ENCODE data around the gene CNIH2.

Gene CNIH2

DNA sequence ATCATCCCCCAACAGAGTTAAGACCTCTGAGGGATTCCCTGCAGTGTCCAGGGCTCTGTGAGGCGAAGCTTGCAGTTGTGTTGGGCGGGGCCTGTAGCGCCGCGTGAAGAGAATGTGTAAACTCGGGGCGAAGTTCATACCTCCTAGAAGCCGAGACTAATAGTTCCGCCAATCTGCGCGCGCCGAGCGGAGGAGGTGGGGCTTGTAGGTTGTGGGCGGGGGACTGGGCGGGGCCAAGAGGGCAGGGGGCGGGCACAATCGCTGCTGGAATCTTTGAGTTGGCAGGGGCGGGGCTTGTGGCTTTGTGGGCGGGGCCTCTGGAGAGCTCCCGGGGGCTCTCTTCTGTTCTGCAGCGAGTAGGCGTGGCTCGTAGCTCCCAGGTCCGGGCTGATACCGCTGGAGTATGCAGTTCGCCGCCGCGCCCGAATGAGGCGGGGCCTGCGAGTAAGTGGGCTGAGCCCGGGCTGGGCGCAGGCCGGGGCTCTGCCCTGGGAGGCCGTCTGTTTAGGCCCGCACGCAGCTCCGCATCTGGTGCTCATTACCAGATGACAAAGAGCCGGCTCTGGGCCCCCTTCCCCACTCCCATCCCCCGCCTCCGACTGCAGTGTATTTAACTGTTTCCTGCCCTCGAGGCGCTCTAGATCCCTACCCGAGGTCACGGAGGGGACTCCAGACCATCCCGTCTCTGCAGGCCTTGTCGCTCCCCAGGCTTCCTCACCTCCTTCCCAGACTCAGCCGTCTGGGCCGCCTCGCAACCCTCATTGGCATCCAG, 34.8 kb downstream of the CNIH2 start:
- Histone ChIP-seq H4K20me1 (peaks cover 24% of the 10 kb centered on the region), H3K27ac (peak overlapping the region; percentile 91), H3K9me3 (no peaks in the 10 kb centered on the region), H3K4me3 (peak overlapping the region; percentile 73), H3K36me3 (no peaks in the 10 kb centered on the region), H3K4me1 (peaks cover 55% of the 10 kb centered on the region), H3K4me2 (peak overlapping the region; percentile 98), H3K27me3 (no peaks in the 10 kb centered on the region), H3K9ac (peak overlapping the region; percentile 84)
- TF ChIP-seq Cebpa-rat (IDR thresholded peaks at IDR 0.05), result no peak

DNA sequence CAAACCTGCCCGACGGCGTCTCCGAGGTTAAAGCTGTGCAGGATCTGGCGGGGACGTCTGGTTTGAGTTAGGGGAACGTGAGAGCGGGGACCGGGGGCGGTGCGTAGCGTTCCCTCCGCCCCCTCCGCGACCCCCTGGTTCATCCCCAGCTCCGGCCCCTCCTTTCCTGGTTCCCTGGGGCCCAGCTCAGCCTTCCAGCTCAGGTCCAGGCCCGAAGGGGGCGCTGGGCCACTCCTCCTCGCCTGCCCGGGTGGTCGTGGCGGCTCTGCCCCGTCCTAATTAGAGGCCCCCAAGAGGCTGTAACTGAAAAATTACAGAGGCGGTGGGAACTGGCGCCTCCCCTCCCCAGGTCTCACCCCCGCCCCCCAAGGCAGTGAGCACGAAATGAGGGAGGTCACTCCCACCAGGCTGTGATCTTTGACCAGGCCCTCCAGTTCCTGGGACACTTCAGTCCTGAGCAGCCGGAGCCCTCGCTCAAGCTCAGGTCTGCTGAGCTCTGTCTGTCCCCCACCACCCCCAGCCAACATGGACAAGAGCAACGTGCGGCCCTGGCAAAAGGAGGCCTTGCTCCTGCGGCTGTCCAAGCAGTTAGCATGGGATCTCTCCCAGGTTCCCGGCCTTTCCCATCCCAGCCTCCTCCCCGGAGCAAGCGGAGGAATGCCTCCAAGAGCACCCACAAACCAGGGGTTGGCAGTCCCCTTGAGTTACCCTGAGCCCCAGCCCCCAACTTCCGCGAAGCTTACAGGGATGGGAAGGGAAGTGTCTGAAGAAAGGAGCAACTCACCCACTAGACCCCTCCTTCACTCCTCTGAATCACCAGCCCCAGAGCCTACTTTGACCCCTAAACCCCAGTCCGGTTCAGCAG, 35.6 kb downstream of the CNIH2 start:
- Histone ChIP-seq H3K9ac (peak overlapping the region; percentile 84), H4K20me1 (peaks cover 24% of the 10 kb centered on the region), H3K9me3 (no peaks in the 10 kb centered on the region), H3K27me3 (no peaks in the 10 kb centered on the region), H3K4me2 (peak overlapping the region; percentile 98), H3K27ac (peak overlapping the region; percentile 91), H3K36me3 (no peaks in the 10 kb centered on the region), H3K4me1 (peaks cover 62% of the 10 kb centered on the region), H3K4me3 (peak overlapping the region; percentile 73)
- no peak for TF ChIP-seq Cebpa-rat (IDR thresholded peaks at IDR 0.05)

DNA sequence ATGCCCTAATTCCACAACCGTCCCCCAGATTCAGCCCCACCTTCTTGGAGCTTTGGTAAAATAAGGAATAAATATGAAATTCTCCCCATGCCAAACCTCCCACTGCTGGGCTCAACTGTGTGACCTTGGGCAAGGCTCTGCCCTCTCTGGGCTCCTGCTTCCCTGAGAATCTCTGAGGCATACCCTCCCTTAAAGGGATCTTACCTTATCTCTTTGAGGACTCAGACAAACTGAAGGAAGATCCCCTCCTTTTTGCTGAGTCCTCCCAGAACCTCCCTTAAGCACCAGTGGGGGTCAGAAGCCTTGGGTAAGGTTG, 36.2 kb downstream of the CNIH2 start:
- H4K20me1 ChIP-seq, result peaks cover 24% of the 10 kb centered on the region
- peak overlapping the region; percentile 84 for H3K9ac ChIP-seq
- no peaks in the 10 kb centered on the region for H3K27me3 ChIP-seq
- no peaks in the 10 kb centered on the region for H3K9me3 ChIP-seq
- H3K27ac ChIP-seq, result peak overlapping the region; percentile 91
- H3K4me3 ChIP-seq, result peak overlapping the region; percentile 73
- peaks cover 68% of the 10 kb centered on the region for H3K4me1 ChIP-seq
- no peaks in the 10 kb centered on the region for H3K36me3 ChIP-seq
- H3K4me2 ChIP-seq, result peak overlapping the region; percentile 98
- no peak for TF ChIP-seq Cebpa-rat (IDR thresholded peaks at IDR 0.05)

DNA sequence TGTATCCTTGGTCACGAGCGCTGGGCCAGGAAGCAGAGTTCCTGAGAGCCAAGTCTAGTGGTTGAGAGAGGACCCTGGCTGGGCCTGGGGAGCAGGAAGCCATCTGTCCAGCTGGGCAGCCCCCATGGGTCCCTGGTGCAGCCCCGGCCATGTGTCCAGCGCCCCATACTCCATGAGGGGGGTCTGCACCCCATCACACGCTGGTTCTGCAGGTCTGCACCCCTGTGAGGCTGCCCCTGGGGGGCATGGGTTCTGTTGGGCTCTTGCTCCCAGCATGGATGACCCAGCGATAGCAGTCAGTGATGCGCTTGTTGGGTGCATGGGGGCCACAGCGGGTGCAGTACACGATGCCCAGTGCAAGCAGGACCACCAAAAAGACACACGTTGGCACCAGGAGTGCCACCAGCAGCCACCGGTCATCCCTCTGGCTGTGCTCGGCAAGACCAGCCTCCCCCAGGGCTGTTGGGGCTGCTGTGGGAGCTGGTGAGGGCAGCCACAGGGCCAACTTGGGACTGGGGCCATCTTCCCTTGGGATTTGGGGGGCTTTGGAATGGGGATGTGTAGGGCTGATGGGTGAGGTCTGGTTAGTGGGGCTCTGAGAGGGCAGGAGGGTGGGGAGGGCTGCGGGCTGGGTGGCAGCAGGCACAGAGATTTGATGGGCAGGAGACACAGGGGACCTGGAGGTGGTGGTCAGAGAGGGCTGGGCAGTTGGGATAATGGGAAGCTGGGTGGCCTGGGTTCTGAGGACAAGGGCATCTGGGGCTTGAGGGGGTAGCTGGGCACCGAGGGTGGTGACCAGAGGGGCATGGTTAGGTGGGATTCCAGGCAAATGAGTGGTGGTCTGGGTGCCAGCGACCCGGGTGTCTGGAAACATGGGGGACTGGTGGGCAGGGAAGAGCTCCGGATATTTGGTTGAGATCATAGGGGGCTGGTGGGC, 36.9 kb downstream of the CNIH2 start:
- peak overlapping the region; percentile 91 for H3K27ac ChIP-seq
- peaks cover 67% of the 10 kb centered on the region for H3K4me1 ChIP-seq
- TF ChIP-seq Cebpa-rat (IDR thresholded peaks at IDR 0.05), result no peak
- peak overlapping the region; percentile 98 for H3K4me2 ChIP-seq
- peak overlapping the region; percentile 73 for H3K4me3 ChIP-seq
- peaks cover 4% of the 10 kb centered on the region; the same call in 1 of the 2 replicates for H3K9me3 ChIP-seq
- H3K27me3 ChIP-seq, result no peaks in the 10 kb centered on the region
- peak overlapping the region; percentile 84 for H3K9ac ChIP-seq
- H3K36me3 ChIP-seq, result no peaks in the 10 kb centered on the region
- H4K20me1 ChIP-seq, result peaks cover 24% of the 10 kb centered on the region

DNA sequence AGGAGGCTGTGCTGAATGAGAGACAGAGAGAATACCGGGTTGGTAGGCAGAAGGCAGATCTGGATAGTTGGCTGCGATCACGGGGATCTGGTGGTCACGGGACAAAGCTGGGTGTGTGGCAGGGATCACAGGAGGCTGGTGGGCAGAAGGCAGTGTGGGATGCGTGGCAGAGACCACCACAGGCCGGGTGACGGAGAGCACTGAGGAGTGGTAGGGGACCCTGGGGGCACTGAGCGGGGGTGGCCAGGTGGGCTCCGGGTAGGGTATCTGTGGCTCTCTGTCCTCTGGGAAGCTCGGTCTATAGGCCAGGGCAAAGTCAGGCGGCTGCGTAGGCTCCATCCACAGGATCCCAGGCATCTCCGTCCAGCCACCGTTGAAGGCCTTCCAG, 37.5 kb downstream of the CNIH2 start:
- Histone ChIP-seq H3K4me2 (peak overlapping the region; percentile 98), H3K9me3 (peaks cover 11% of the 10 kb centered on the region; the same call in 1 of the 2 replicates), H3K4me3 (peak overlapping the region; percentile 73), H3K27ac (peak overlapping the region; percentile 91), H3K36me3 (no peaks in the 10 kb centered on the region), H3K27me3 (no peaks in the 10 kb centered on the region), H3K9ac (peak overlapping the region; percentile 84), H4K20me1 (peaks cover 24% of the 10 kb centered on the region), H3K4me1 (peaks cover 63% of the 10 kb centered on the region)
- no peak for TF ChIP-seq Cebpa-rat (IDR thresholded peaks at IDR 0.05)

DNA sequence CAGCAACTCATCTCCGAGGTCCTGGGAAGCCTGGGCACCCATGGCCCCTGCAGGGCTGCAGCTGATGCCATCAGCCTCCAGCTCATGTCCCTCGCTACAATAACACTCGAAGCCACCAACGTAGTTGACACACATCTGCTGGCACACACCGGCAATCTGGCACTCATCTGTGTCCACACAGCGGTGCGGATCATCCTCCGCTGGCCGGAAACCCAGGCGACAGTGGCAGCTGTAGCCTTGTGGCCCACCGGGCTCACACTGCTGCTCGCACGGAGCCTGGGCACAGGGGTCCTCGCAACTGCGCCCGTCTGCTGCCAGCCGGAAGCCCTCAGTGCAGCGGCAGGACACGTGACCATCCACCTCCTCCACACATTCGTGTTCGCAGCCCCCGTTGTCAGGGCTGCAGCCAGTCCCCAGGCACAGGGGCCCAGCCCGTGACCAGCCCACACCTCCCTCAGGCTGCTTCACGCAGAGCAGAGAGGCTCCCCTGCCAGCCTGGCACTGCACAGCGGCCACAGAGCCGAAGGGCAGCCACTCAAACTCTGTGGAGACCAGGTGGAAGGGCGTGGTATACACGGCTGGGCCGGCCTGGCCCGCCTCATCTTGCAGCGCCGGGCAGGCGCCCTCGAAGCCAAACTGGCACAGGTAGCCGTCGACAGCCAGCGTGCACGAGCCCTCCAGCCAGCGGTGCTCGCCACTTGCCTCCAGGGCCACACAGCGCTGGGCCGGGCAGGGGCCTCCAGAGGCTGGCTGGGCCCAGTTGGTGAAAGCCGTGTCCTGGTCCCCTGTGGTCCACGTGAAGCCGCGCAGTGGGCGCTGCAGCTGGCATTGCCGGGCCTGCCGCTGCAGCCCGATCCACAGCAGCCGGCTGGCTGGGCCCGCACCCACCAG, 38.2 kb downstream of the CNIH2 start:
- H3K4me3 ChIP-seq, result peak overlapping the region; percentile 73
- peak overlapping the region; percentile 98 for H3K4me2 ChIP-seq
- H3K9ac ChIP-seq, result peak overlapping the region; percentile 84
- TF ChIP-seq Cebpa-rat (IDR thresholded peaks at IDR 0.05), result no peak
- peak overlapping the region; percentile 91 for H3K27ac ChIP-seq
- no peaks in the 10 kb centered on the region for H3K36me3 ChIP-seq
- peaks cover 24% of the 10 kb centered on the region for H4K20me1 ChIP-seq
- H3K4me1 ChIP-seq, result peaks cover 56% of the 10 kb centered on the region
- no peaks in the 10 kb centered on the region for H3K27me3 ChIP-seq
- H3K9me3 ChIP-seq, result peaks cover 11% of the 10 kb centered on the region; the same call in 1 of the 2 replicates

DNA sequence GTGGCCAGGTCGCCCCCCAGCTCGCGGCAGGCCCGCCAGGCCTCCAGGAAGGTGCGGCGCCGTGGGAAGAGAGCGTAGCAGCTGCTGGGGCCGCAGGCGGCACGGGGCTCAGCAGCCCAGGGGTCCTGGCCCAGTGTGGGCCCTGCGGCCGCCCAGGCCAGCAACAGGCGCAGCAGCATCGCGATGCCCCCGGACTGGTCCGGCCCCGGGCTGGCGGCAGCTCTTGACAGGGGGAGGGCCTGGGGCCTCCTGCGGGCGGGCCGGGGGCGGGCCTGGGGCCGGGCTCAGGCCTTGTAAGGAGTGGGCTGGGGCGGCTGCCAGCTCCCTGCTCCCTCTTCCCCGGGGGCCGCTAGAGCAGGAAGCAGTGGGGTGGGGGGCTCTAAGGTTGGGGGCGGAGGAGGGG, 38.9 kb downstream of the CNIH2 start, which contains the start of gene CD248:
Gene CD248, minus strand, starts transcription at position 196 of the 403 bp plus-strand sequence. Its CDS starts 17 bp downstream, at position 179.
- peak within 1 kb of the TSS; percentile 84 for H3K9ac ChIP-seq
- peaks cover 24% of the 10 kb centered on the region for H4K20me1 ChIP-seq
- peak within 1 kb of the TSS; percentile 98 for H3K4me2 ChIP-seq
- H3K9me3 ChIP-seq, result peaks cover 11% of the 10 kb centered on the region; the same call in 1 of the 2 replicates
- peak within 1 kb of the TSS; percentile 73 for H3K4me3 ChIP-seq
- peak within 1 kb of the TSS; percentile 91 for H3K27ac ChIP-seq
- no peaks in the 10 kb centered on the region for H3K27me3 ChIP-seq
- no peak for TF ChIP-seq Cebpa-rat (IDR thresholded peaks at IDR 0.05)
- no peaks in the 10 kb centered on the region for H3K36me3 ChIP-seq
- H3K4me1 ChIP-seq, result peaks cover 56% of the 10 kb centered on the region

DNA sequence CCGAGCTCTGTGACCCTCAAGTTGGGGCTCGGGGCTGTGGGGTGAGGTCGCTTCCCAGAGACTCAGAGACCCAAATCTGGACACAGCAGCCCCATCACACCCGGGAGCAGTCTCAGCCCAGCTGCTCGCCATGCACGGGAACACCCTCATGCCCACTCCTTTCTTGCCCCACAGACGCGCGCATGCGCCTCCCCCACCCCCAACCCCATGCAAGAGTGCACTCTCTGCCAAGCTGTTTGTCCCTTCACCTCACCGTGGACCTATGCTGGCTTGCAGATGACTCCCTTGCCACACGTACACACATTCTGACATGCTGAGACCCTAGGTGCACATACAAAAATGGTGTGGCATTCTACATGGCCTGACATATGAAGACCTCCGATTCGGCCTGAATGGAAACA, 39.3 kb downstream of the CNIH2 start:
- Histone ChIP-seq H3K9me3 (peaks cover 11% of the 10 kb centered on the region; the same call in 1 of the 2 replicates), H3K4me1 (peaks cover 61% of the 10 kb centered on the region), H3K9ac (peak overlapping the region; percentile 84), H4K20me1 (peaks cover 24% of the 10 kb centered on the region), H3K27ac (peak overlapping the region; percentile 91), H3K4me3 (peak overlapping the region; percentile 73), H3K4me2 (peak overlapping the region; percentile 98), H3K36me3 (no peaks in the 10 kb centered on the region), H3K27me3 (no peaks in the 10 kb centered on the region)
- TF ChIP-seq Cebpa-rat (IDR thresholded peaks at IDR 0.05), result no peak
